ENCODE data around the gene FYB1.
A peak's percentile ranks its signal among the peaks of the same experiment; 100 is the strongest.

The FYB1 gene

DNA sequence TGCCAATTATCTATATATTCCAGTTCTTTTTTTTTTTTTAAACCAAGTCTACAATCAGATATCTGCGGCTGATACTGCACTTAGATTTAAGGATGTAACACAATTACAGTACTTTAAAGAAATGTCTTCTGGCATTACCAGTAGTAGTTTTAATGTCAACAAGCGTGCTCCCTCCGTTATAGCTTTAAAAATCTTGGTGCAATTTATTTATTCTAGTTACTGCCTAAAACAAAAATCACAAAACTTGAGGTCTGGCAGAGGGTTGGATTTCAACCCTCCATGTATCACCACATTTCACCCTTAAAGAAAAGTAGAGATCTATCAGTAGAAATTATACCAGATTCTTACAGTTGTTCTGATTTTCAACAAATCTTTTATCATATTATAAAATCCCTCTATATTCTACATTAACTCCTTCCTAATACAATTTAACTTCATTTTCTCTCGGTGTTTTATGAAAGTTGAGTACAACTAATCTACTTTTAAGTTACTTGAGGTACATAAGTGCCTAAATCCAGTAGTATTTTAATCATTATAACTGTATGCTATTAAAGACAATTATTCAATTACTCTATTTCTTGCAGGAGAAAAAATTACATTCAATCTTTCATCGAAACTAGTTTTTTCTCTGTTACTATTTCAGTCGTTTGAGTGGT lies 143.1 kb downstream of the FYB1 start:
- Histone ChIP-seq H2AFZ (ENCODE audit: low read length) (no peak overlapping the region), H3K4me1 (ENCODE audit: insufficient read depth, low read length, poor library complexity, severe bottlenecking) (peaks cover 32% of the 10 kb centered on the region), H3K9me2 (replicated peaks; ENCODE audit: low read depth, low read length) (no peaks in the 10 kb centered on the region), H3K27me3 (ENCODE audit: insufficient read depth, low read length, poor library complexity, severe bottlenecking) (no peaks in the 10 kb centered on the region), H3K4me3 (ENCODE audit: low read length, poor library complexity, severe bottlenecking) (peak overlapping the region; percentile 40), H3K36me3 (ENCODE audit: insufficient read depth, low read length) (no peaks in the 10 kb centered on the region), H3K9ac (ENCODE audit: low read depth, low read length, poor library complexity, severe bottlenecking) (no peak overlapping the region), H4K20me1 (ENCODE audit: insufficient read depth, low read length, poor library complexity, severe bottlenecking) (peaks cover 19% of the 10 kb centered on the region), H3K79me2 (ENCODE audit: insufficient read depth, low read length) (peaks cover 28% of the 10 kb centered on the region), H3F3A (ENCODE audit: low read depth) (no peaks in the 10 kb centered on the region; the same call in 1 of the 2 replicates), H3K4me2 (ENCODE audit: low read depth, low read length, poor library complexity, severe bottlenecking) (peak overlapping the region; percentile 91), H3K9me3 (ENCODE audit: insufficient read depth, low read depth, low read length) (no peaks in the 10 kb centered on the region)
- TF ChIP-seq, protein P1, sequence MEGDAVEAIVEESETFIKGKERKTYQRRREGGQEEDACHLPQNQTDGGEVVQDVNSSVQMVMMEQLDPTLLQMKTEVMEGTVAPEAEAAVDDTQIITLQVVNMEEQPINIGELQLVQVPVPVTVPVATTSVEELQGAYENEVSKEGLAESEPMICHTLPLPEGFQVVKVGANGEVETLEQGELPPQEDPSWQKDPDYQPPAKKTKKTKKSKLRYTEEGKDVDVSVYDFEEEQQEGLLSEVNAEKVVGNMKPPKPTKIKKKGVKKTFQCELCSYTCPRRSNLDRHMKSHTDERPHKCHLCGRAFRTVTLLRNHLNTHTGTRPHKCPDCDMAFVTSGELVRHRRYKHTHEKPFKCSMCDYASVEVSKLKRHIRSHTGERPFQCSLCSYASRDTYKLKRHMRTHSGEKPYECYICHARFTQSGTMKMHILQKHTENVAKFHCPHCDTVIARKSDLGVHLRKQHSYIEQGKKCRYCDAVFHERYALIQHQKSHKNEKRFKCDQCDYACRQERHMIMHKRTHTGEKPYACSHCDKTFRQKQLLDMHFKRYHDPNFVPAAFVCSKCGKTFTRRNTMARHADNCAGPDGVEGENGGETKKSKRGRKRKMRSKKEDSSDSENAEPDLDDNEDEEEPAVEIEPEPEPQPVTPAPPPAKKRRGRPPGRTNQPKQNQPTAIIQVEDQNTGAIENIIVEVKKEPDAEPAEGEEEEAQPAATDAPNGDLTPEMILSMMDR (conservative IDR thresholded peaks at IDR 0.05; ENCODE audit: low read length) = no peak
- no peak for TF ChIP-seq EZH2phosphoT487 (IDR thresholded peaks at IDR 0.05; ENCODE audit: borderline replicate concordance)

DNA sequence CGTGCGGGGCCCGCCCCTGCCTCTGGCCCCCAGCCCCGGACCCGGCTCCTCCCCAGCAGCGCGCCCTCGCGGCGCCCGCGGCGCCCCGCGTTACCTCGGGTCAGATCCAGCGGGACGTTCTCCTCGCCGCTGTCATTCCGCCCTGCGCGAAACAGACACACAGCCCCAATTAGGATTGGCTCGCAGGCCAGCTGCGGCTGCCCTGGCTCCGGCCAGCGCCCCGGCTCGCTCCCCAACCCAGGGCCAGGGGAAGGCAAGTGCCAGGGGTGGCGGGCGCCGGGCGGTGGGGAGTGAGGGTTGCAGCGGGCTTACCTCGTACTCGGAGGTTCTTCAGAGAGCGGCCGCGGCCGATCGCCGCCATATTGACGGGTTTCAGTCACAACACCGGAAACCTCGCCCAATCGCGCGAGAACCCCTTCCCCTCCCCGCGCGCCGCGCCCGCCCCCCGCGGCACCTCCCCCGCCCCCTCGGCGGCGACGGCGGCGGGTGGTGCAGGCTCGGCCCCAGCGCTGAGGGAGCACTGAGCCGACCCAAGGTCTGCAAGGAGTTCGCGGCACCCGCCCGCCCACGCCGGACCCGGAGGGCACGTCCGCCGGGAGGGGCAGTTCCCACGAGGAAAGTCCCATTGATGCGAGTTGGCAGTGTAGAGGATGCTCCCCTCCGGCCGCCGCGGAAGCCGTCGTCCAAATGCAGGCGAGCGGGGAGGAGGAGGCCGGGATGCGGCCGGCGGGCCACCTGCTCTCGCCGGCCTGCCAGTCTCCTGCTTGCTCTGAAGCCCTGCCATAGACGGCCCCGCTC lies 145.1 kb downstream of the FYB1 start, which contains the start of gene RICTOR:
TSS of gene RICTOR (minus strand) at position 383 of the 798 bp plus-strand sequence. CDS start at position 361, 22 bp downstream.
- peaks cover 44% of the 10 kb centered on the region for H3K79me2 ChIP-seq (ENCODE audit: insufficient read depth, low read length)
- peak within 1 kb of the TSS; percentile 91 for H3K4me2 ChIP-seq (ENCODE audit: low read depth, low read length, poor library complexity, severe bottlenecking)
- H3K9me2 ChIP-seq (replicated peaks; ENCODE audit: low read depth, low read length) = no peaks in the 10 kb centered on the region
- no peaks in the 10 kb centered on the region for H3K27me3 ChIP-seq (ENCODE audit: insufficient read depth, low read length, poor library complexity, severe bottlenecking)
- H3F3A ChIP-seq (ENCODE audit: low read depth) = no peaks in the 10 kb centered on the region; the same call in 1 of the 2 replicates
- H3K4me3 ChIP-seq (ENCODE audit: low read length, poor library complexity, severe bottlenecking) = peak within 1 kb of the TSS; percentile 85
- TF ChIP-seq EZH2phosphoT487 (IDR thresholded peaks at IDR 0.05; ENCODE audit: borderline replicate concordance) = no peak
- TF ChIP-seq, protein P1 (conservative IDR thresholded peaks at IDR 0.05; ENCODE audit: low read length) = no peak
- no peaks in the 10 kb centered on the region for H3K9me3 ChIP-seq (ENCODE audit: insufficient read depth, low read depth, low read length)
- peak within 1 kb of the TSS; percentile 67 for H3K9ac ChIP-seq (ENCODE audit: low read depth, low read length, poor library complexity, severe bottlenecking)
- peak within 1 kb of the TSS; percentile 97 for H2AFZ ChIP-seq (ENCODE audit: low read length)
- peaks cover 40% of the 10 kb centered on the region for H3K4me1 ChIP-seq (ENCODE audit: insufficient read depth, low read length, poor library complexity, severe bottlenecking)
- H4K20me1 ChIP-seq (ENCODE audit: insufficient read depth, low read length, poor library complexity, severe bottlenecking) = peaks cover 35% of the 10 kb centered on the region
- H3K36me3 ChIP-seq (ENCODE audit: insufficient read depth, low read length) = no peaks in the 10 kb centered on the region

DNA sequence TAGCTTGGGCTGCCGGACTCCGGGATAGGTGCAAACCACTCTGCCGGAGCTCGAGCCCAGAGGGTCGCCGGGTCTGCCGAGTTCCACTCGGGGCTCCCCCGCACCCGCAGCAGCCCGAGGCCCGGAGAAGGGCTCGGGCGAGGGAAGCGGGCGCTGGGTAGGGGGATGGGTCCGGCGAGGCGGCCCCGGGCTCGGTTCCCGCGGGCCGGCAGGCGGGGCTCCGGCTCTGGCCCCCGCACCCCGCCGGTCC lies 145.7 kb downstream of the FYB1 start:
- Histone ChIP-seq H3K27me3 (ENCODE audit: insufficient read depth, low read length, poor library complexity, severe bottlenecking) (no peaks in the 10 kb centered on the region), H3K4me2 (ENCODE audit: low read depth, low read length, poor library complexity, severe bottlenecking) (peak overlapping the region; percentile 73), H3K79me2 (ENCODE audit: insufficient read depth, low read length) (peaks cover 50% of the 10 kb centered on the region), H4K20me1 (ENCODE audit: insufficient read depth, low read length, poor library complexity, severe bottlenecking) (peaks cover 37% of the 10 kb centered on the region), H3K4me1 (ENCODE audit: insufficient read depth, low read length, poor library complexity, severe bottlenecking) (peaks cover 44% of the 10 kb centered on the region), H3F3A (ENCODE audit: low read depth) (no peaks in the 10 kb centered on the region; the same call in 1 of the 2 replicates), H3K9me3 (ENCODE audit: insufficient read depth, low read depth, low read length) (no peaks in the 10 kb centered on the region), H2AFZ (ENCODE audit: low read length) (no peak overlapping the region), H3K9ac (ENCODE audit: low read depth, low read length, poor library complexity, severe bottlenecking) (peak overlapping the region; percentile 67), H3K4me3 (ENCODE audit: low read length, poor library complexity, severe bottlenecking) (peak overlapping the region; percentile 85), H3K9me2 (replicated peaks; ENCODE audit: low read depth, low read length) (no peaks in the 10 kb centered on the region), H3K36me3 (ENCODE audit: insufficient read depth, low read length) (no peaks in the 10 kb centered on the region; the same call in 1 of the 2 replicates)
- TF ChIP-seq EZH2phosphoT487 (IDR thresholded peaks at IDR 0.05; ENCODE audit: borderline replicate concordance) = no peak
- TF ChIP-seq, protein P1 (conservative IDR thresholded peaks at IDR 0.05; ENCODE audit: low read length) = no peak

Measured in Loucy (cell line).